HG03558 (cell line): ENCODE measurements around the gene STAB1.
"Not testable (repeated sequence)": the region's sequence is repeated elsewhere in the genome, so short reads cannot be mapped to it uniquely, and the experiment has no call there.

Experiments
- ATAC-seq: cut with Tn5 transposase; IDR thresholded peaks from one replicate; pipeline ENCODE4 v1.9.1; 2021; ENCODE audit warnings: moderate number of reproducible peaks; ENCODE audit not compliant: unreplicated experiment; ENCODE audit errors: extremely low read depth

STAB1 gene

DNA sequence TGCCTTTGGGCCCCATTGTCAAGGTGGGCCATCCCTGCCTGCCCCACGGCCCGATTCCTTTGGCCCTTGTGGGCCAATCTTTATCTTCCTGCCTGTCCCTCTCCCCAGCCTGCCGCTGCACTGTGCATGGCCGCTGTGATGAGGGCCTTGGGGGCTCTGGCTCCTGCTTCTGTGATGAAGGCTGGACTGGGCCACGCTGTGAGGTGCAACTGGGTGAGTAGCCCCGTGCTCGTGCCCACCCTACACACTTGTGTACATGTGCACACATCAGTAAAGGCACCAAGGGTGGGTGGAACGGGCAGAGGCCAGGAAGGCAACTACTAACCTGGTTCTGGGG is 26.3 kb downstream of the STAB1 start:
- no peak for ATAC-seq

DNA sequence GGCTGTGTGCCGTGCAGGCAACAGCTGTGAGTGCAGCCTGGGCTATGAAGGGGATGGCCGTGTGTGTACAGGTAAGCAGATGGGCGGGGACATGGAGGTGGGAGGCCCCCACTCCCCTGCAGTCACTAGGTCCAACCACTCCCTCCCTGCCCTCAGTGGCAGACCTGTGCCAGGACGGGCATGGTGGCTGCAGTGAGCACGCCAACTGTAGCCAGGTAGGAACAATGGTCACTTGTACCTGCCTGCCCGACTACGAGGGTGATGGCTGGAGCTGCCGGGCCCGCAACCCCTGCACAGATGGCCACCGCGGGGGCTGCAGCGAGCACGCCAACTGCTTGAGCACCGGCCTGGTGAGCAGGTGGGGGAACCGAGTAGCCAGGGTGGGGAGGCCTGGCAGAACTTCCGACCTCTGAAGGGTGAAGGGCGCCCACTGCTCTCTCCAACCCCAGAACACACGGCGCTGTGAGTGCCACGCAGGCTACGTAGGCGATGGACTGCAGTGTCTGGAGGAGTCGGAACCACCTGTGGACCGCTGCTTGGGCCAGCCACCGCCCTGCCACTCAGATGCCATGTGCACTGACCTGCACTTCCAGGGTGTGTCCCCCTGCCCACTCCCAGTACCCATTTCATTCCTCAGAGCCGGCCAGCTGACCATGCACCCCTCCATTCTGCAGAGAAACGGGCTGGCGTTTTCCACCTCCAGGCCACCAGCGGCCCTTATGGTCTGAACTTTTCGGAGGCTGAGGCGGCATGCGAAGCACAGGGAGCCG is 26.9 kb downstream of the STAB1 start:
- ATAC-seq, result no peak

- no peak for ATAC-seq
Observed at GRCh38 chr3:52522651-52523251, 27.6 kb downstream of the STAB1 start.

GRCh38 chr3:52523386-52524257 is 28.5 kb downstream of the STAB1 start:
- ATAC-seq, result no peak

GRCh38 chr3:52524258-52524751 is 29.2 kb downstream of the STAB1 start:
- ATAC-seq, result no peak

DNA sequence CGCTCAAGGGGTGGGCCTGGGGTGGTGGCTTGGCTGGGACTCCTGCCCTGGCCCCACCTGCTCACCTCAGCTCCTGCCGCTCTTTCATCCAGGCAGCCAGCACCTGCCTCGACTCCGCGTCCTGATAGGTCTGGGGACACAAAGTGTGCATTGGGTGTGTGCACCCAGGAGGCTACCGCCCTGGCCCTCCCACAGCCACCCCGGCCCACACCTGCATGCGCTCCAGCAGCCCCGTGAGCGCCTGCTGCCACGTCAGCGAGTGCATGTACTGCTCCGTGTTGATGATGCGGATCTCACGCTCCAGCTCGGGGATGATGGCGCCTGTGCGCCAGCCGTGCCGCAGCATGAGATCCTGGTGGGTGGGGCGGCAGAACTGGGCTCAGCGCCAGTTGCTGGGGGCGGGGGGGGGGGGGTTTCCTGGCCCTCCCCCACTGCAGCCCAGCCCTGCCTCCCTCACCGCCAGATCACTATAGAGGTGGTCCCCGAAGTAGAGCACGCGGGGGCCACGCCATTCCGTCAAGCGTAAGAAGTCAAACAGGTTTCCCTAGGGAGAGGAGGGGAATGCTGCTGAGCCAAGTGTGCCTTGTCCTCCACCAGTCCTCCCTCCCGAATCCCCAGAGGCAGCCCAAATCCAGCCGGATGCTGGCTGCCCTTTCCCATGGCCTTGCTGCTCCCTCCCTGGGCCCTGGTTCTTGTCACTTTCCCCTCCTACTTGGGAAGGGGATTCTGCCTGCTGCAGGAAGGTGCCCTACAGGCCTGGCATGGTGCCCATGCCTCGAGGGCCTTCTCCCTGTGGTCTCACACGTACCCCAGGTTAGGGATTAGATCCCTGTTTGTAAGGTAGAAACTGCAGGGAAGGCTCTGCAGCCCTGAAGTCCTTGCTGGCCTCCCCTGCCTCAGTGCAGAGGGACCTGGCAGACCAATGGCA is 29.9 kb downstream of the STAB1 start:
- no peak for ATAC-seq

DNA sequence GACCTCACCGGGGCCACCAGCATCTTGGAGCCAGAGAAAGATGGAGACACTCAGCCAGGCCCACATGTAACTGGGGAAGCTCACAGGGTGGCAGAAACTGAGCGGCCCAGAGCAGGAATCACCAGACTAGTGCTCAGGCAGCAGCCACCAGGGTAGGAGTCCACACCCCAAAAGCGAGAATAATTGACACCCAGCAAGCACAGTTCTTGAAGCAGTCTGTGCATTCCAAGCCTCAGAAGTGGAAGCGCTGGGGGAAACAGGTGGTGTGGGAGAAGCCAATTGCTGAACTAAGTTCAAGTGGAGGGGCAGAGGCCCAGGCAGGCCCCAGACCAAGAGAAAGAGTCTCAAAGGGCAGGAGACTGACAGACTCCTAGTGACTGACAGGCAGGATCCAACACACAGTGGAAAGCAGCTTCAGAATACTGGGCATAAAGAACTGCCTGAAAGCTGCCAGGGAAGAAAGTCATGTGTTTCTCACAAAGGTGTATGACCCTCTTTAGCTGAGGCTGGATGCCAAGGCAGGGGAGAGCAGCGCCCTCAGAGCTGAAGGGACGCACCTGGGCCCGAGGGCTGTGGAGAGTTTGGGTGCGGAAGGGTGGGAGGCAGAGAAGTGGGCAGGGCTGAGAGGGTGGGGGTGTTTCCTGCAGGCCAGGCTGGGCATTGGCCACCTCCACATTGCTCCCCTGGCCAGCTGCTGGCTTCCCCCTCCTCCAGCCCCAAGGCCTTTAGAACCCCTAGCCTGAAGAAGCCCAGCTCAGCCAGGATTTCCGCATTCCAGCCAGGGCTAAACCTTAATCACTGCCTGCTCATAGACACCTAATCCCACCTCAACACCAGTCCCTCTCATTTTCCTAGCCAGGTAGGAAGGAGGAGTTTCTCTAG is 30.8 kb downstream of the STAB1 start:
- ATAC-seq, result no peak

- ATAC-seq, result not testable (repeated sequence)
Observed at GRCh38 chr3:52526671-52527038, 31.5 kb downstream of the STAB1 start.

- no peak for ATAC-seq
Observed at GRCh38 chr3:52527039-52527731, 32.0 kb downstream of the STAB1 start.

DNA sequence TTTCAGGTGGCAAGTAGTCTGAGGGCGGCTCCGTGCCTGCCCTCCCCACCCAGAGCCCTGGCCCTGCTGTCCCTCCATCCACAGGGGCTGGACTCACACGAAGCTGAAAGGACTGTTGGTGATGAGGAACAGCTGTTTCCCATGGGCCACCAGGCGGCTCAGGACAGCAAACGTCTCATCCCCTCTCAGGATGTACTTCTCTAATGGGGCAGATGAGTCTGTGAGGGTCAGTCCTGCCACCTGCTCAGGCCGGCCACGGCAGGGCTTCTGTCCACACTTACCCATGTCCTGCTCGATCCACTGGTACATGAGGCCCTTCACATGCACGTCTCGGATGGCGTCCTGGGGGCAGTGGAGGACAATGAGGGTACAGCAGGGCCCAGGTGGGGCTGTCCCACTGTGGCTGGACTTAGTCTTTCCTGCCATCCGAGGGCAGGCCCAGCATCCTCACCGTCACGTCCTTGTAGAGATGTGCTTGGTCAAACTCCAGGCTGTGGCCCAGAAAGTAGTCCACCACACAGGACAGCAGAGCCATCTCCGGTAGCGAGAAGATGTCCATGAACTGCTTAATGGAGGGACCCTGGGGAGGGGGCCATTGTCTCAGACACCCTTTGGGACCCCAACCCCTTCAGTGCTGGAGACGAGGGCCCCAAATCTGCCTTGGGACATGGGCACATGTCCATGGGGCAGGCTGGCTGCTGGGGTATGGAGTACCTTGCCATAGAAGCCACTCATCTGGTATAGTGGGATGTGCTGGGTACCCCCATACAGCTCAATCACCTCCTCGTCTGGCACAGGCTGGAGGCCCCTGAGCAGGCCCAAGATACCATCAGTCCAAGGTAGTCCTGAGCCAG is 32.8 kb downstream of the STAB1 start:
- ATAC-seq, result no peak

GRCh38 chr3:52528586-52529375 is 33.6 kb downstream of the STAB1 start:
- no peak for ATAC-seq

DNA sequence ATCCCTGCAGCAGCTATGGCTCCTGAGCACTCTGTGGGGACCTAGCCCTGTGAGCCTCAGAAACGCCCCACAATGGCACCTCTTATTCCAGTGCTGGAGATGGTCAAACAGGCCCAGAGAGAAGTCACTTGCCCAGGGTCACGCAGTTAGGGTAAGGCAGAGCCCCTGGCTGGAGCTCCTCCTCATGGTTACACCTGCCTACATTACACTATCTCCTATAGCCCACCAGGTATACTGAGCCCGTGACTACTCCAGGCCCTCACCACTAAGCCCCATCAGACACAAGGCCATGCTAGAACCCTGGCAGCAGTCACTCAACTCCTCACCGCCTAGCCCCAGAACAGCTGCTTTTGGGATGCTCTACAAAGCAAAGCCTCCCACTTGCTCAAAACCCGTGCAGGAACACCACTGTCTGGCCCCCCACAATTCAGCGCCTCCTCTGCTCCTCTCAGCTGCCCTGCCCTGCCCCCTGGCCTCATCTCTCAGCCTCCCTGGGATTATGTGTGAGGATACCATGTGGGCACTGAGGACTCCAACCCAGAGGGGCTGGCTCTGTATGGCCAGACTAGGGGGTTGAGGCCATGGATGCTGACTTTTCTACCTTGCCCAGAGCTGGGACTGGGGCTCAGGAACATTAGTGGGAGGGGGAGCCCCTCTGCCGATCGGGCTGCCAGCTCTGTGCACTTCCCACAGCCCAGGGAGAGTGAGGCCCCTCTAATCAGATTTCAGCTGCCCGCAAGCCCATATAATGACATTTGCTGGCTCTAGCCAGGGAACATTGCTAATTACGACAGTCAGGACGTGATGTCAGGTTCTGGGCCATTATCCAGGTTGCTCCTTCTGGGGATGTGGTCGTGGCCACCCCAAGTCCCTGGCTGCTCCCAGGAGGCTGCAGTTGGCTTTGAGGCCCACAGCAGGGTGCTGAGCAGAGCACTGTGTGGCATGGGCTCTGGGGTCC is 34.5 kb downstream of the STAB1 start:
- ATAC-seq, result no peak

DNA sequence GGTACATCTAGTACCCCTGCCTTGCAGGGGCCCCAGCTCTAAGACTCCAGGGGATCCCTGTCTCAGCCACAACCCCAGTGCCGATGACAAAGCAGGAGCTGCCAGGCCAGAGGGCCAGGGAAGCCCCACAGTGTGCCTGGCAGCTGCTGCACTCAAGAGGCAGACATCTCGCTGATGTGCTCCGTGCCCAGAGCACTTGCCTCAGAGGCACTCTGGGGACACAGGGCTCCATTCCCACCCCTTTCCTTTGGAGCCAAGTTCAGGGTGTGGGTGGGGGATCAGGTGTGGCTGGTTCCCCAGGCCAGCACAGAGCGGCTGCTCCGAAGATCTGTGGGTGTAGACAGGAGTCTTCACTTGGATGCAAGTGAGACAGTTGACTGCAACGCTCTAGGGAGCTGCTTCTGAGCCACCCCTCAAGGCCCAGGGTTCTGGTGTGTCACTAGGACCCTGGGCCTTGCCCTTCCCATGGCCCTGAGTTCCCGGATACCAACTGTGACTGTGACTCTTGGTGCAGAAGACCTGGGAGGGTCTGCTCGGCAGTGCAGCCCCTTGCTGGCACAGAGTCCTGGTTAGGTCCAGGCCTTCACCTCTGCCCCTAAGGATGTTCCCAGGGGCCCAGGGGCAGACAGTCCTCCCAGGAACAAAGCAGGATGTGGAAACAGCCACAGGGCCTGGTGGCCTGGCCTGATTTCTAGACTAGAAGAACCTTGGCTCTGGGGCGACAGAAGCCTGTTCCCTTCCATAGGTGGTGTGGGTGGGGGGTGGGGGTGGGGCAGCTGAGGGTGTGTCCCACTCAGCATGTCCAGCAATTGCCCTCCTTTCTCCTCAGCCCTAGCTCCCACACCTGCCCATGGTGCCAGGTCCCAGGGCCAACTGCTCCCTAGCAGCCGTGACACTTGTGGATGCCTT is 36.0 kb downstream of the STAB1 start:
- ATAC-seq, result no peak

GRCh38 chr3:52531860-52532516 is 36.9 kb downstream of the STAB1 start:
- no peak for ATAC-seq
